Neuron (in vitro differentiated cells): ENCODE measurements around the gene ZRANB1.

Experiments
- H2AFZ ChIP-seq: one replicate; pipeline ENCODE4 v1.6.1; 2013; ENCODE audit warnings: low read depth, mild to moderate bottlenecking, inconsistent platforms, low read length, moderate library complexity
- H3K27me3 ChIP-seq: one replicate; pipeline ENCODE4 v1.6.1; 2013; ENCODE audit warnings: low read length; ENCODE audit not compliant: insufficient read depth
- H3K36me3 ChIP-seq: one replicate; pipeline ENCODE4 v1.6.1; 2013; ENCODE audit warnings: low read length; ENCODE audit not compliant: insufficient read depth
- H3K4me1 ChIP-seq: one replicate; pipeline ENCODE4 v1.6.1; 2013; ENCODE audit warnings: low read length; ENCODE audit not compliant: insufficient read depth
- H3K4me3 ChIP-seq: 2 replicates; pipeline ENCODE4 v1.5.1; 2013; ENCODE audit warnings: mild to moderate bottlenecking, low read length, moderate library complexity
- H3K9me3 ChIP-seq: one replicate; pipeline ENCODE4 v1.6.1; 2013; ENCODE audit warnings: low read length

The ZRANB1 gene

GRCh38 chr10:125011926-125012705 is 70.2 kb downstream of the ZRANB1 start:
- Histone ChIP-seq H2AFZ (no peak overlapping the region), H3K9me3 (peaks cover 9% of the 10 kb centered on the region), H3K4me1 (peaks cover 3% of the 10 kb centered on the region), H3K36me3 (peaks cover 35% of the 10 kb centered on the region), H3K4me3 (no peak overlapping the region), H3K27me3 (no peaks in the 10 kb centered on the region)

- Histone ChIP-seq H3K4me1 (no peaks in the 10 kb centered on the region), H3K36me3 (peaks cover 42% of the 10 kb centered on the region), H3K4me3 (no peak overlapping the region), H3K27me3 (no peaks in the 10 kb centered on the region), H2AFZ (no peak overlapping the region), H3K9me3 (peaks cover 10% of the 10 kb centered on the region)
Measured at GRCh38 chr10:125012851-125013528, 71.1 kb downstream of the ZRANB1 start.

- no peaks in the 10 kb centered on the region for H3K4me1 ChIP-seq
- H3K27me3 ChIP-seq, result no peaks in the 10 kb centered on the region
- no peak overlapping the region for H2AFZ ChIP-seq
- no peak overlapping the region for H3K4me3 ChIP-seq
- H3K9me3 ChIP-seq, result peaks cover 10% of the 10 kb centered on the region
- peaks cover 42% of the 10 kb centered on the region for H3K36me3 ChIP-seq
Measured at GRCh38 chr10:125013529-125013872, 71.6 kb downstream of the ZRANB1 start.

GRCh38 chr10:125014086-125014830 is 72.3 kb downstream of the ZRANB1 start:
- peaks cover 10% of the 10 kb centered on the region for H3K9me3 ChIP-seq
- H3K4me1 ChIP-seq, result no peaks in the 10 kb centered on the region
- H3K36me3 ChIP-seq, result peaks cover 42% of the 10 kb centered on the region

GRCh38 chr10:125014836-125015355 is 73.0 kb downstream of the ZRANB1 start:
- peaks cover 13% of the 10 kb centered on the region for H3K9me3 ChIP-seq
- no peaks in the 10 kb centered on the region for H3K27me3 ChIP-seq
- no peaks in the 10 kb centered on the region for H3K4me1 ChIP-seq
- no peak overlapping the region for H3K4me3 ChIP-seq
- H2AFZ ChIP-seq, result no peak overlapping the region
- peaks cover 42% of the 10 kb centered on the region for H3K36me3 ChIP-seq

More at GRCh38 chr10:125014086-125014830, 72.3 kb downstream of the ZRANB1 start:
- Histone ChIP-seq H3K27me3 (no peaks in the 10 kb centered on the region), H2AFZ (no peak overlapping the region), H3K4me3 (no peak overlapping the region)

GRCh38 chr10:125015356-125015944 is 73.5 kb downstream of the ZRANB1 start:
- Histone ChIP-seq H2AFZ (no peak overlapping the region), H3K4me3 (no peak overlapping the region)

GRCh38 chr10:125016123-125016522 is 74.2 kb downstream of the ZRANB1 start:
- Histone ChIP-seq H3K9me3 (peaks cover 23% of the 10 kb centered on the region), H3K4me1 (no peaks in the 10 kb centered on the region), H2AFZ (no peak overlapping the region), H3K4me3 (no peak overlapping the region), H3K27me3 (no peaks in the 10 kb centered on the region), H3K36me3 (peaks cover 49% of the 10 kb centered on the region)

More at GRCh38 chr10:125015356-125015944, 73.5 kb downstream of the ZRANB1 start:
- Histone ChIP-seq H3K4me1 (no peaks in the 10 kb centered on the region), H3K36me3 (peaks cover 44% of the 10 kb centered on the region), H3K9me3 (peaks cover 16% of the 10 kb centered on the region), H3K27me3 (no peaks in the 10 kb centered on the region)

- Histone ChIP-seq H3K9me3 (peaks cover 26% of the 10 kb centered on the region), H3K4me1 (no peaks in the 10 kb centered on the region), H3K36me3 (peaks cover 48% of the 10 kb centered on the region), H3K27me3 (no peaks in the 10 kb centered on the region), H2AFZ (no peak overlapping the region), H3K4me3 (no peak overlapping the region)
Measured at GRCh38 chr10:125016611-125017202, 74.8 kb downstream of the ZRANB1 start.

GRCh38 chr10:125017547-125018298 is 75.8 kb downstream of the ZRANB1 start:
- H3K36me3 ChIP-seq, result peaks cover 51% of the 10 kb centered on the region
- H3K4me3 ChIP-seq, result no peak overlapping the region
- no peaks in the 10 kb centered on the region for H3K27me3 ChIP-seq
- peaks cover 23% of the 10 kb centered on the region for H3K9me3 ChIP-seq
- H2AFZ ChIP-seq, result no peak overlapping the region
- no peaks in the 10 kb centered on the region for H3K4me1 ChIP-seq

- no peak overlapping the region for H2AFZ ChIP-seq
- H3K9me3 ChIP-seq, result peaks cover 21% of the 10 kb centered on the region
- H3K4me1 ChIP-seq, result no peaks in the 10 kb centered on the region
- H3K27me3 ChIP-seq, result no peaks in the 10 kb centered on the region
- peaks cover 50% of the 10 kb centered on the region for H3K36me3 ChIP-seq
- H3K4me3 ChIP-seq, result no peak overlapping the region
Measured at GRCh38 chr10:125018576-125019143, 76.7 kb downstream of the ZRANB1 start.

GRCh38 chr10:125020386-125020785 is 78.5 kb downstream of the ZRANB1 start:
- Histone ChIP-seq H3K9me3 (peaks cover 19% of the 10 kb centered on the region), H3K27me3 (no peaks in the 10 kb centered on the region), H3K36me3 (peaks cover 49% of the 10 kb centered on the region), H3K4me3 (no peak overlapping the region), H3K4me1 (peaks cover 15% of the 10 kb centered on the region), H2AFZ (no peak overlapping the region)

- H3K36me3 ChIP-seq, result peaks cover 53% of the 10 kb centered on the region
- H3K4me3 ChIP-seq, result no peak overlapping the region
- no peaks in the 10 kb centered on the region for H3K27me3 ChIP-seq
- peaks cover 19% of the 10 kb centered on the region for H3K9me3 ChIP-seq
- H3K4me1 ChIP-seq, result peaks cover 17% of the 10 kb centered on the region
- H2AFZ ChIP-seq, result no peak overlapping the region
Measured at GRCh38 chr10:125020871-125021270, 78.9 kb downstream of the ZRANB1 start.
